ENCODE results near the gene TFF3. TPM values are rescaled to one million over a fixed set of nuclear protein-coding genes. Genes with fewer than 3 reads are reported as not detected.

Gene TFF3
- total and polyA plus RNA-seq, 4 donors = 2.4 to 170 (median 15.7) TPM

DNA sequence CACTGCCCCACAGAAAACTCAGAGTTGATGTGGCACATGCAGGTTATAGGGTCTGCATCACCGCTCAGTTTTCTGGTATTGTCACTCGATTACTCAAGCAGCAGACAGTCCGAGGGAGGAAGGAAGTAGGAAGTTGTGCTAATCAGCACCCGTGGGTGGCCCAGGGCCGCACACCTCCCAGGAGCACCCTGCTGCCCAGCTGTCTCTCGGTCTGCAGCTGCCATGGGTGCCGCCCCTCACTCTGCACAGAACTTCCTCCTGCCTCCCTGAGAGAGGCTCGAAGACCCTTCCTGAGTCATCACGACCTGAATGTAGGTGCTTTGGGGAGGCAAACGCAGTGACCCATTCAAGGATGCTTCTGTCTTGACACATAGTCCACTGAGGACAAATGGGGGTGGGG, 4.2 kb upstream of the TFF3 start:
- no peak overlapping the region for H3K27ac ChIP-seq (ENCODE audit: low read depth in 1 of 2, low read length in 2 of 2)
- H3K36me3 ChIP-seq (ENCODE audit: control insufficient read depth in 1 of 2, insufficient read depth in 2 of 2, low read length in 1 of 2) = no peaks in the 10 kb centered on the region
- H3K4me1 ChIP-seq (ENCODE audit: control insufficient read depth in 1 of 2, insufficient read depth in 2 of 2, low read length in 2 of 2) = no peaks in the 10 kb centered on the region
- intact Hi-C loops (cut with DNase I) = no loop called here
- DNase-seq = no peak
- no peaks in the 10 kb centered on the region for H3K9me3 ChIP-seq (ENCODE audit: control insufficient read depth, low read length)
- H3K27me3 ChIP-seq (ENCODE audit: control insufficient read depth in 1 of 2, insufficient read depth in 2 of 2, low read length in 1 of 2) = no peaks in the 10 kb centered on the region
- WGBS, 2 donors = 72 to 79% methylated on average over 10 of the region's 10 CpGs
- no peak for ATAC-seq (ENCODE audit: low FRiP score)
- no peak overlapping the region for H3K4me3 ChIP-seq (ENCODE audit: low read length in 2 of 2)

DNA sequence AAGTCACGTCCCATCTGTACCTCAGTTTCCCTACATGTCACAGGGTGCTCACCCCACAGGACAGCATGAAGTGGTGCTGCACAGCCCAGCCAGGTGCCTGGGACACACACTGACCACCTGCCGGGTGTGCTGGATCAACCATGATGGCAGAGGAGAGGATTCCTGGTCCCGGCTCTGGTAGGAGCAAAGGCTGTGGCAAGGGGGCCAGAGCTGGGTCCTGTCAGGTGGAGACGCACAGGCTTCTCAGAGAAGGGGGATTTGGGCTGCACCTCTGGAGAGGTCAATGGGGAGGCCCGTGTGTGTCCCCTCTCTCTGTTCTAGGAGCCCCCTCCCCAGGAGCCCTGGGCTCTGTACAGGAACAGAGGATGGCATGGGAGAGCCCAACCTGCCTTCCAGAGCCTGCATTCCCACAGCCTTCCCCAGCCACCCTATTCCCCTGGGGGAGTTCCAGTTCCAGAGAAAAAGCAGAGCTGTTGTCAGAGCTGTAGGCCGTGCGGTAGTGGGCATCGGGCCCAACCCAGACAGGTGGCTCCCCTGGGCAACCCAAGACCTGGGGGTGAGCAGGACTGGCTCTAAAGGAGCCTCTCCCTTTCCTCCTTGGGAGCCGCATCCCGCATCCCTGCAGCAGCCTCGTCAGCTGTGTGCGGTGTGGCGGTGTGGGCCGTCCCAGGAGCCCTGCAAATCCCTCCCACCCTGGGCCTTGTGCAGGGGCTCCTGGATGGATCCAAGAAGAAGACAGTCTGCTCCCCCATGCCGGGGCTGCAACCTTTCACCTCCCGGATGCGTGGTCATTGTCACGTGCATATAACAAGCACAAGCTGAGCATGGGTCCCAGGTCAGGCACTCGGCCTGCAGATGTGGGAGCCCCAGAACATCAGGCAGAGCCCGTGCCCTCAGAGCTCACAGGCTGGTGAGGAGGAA, 2.9 kb upstream of the TFF3 start:
- Histone ChIP-seq H3K27ac (ENCODE audit: low read depth in 1 of 2, low read length in 2 of 2) (no peak overlapping the region), H3K4me3 (ENCODE audit: low read length in 2 of 2) (no peak overlapping the region), H3K27me3 (ENCODE audit: control insufficient read depth in 1 of 2, insufficient read depth in 2 of 2, low read length in 1 of 2) (no peaks in the 10 kb centered on the region), H3K36me3 (ENCODE audit: control insufficient read depth in 1 of 2, insufficient read depth in 2 of 2, low read length in 1 of 2) (no peaks in the 10 kb centered on the region), H3K4me1 (ENCODE audit: control insufficient read depth in 1 of 2, insufficient read depth in 2 of 2, low read length in 2 of 2) (no peaks in the 10 kb centered on the region), H3K9me3 (ENCODE audit: control insufficient read depth, low read length) (no peaks in the 10 kb centered on the region)
- DNase-seq (no peak), ATAC-seq (ENCODE audit: low FRiP score) (no peak)
- intact Hi-C loops (cut with DNase I) = no loop called here
- WGBS, 2 donors = 69 to 76% methylated on average over 20 of the region's 20 CpGs

DNA sequence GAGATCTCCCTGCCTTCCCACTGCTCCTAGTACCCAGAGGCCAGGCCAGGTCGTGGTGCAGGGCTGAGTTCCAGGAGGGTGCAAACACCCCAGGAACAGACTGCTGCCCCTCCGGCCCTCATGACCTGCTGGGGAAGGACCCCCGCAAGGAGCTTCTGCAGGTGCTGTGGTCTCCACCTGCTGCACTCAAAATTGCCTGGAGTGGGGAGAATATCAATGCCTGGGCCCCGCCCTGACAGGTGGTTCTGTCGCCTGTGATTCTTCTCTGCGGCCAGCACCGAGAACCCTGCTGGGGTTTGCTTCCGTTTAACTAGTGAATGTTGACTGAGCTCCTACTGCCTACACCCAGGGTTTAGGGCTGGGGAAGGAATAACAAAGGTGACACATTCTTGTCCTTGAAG, 2.1 kb upstream of the TFF3 start:
- DNase-seq = no peak
- ATAC-seq (ENCODE audit: low FRiP score) = no peak

DNA sequence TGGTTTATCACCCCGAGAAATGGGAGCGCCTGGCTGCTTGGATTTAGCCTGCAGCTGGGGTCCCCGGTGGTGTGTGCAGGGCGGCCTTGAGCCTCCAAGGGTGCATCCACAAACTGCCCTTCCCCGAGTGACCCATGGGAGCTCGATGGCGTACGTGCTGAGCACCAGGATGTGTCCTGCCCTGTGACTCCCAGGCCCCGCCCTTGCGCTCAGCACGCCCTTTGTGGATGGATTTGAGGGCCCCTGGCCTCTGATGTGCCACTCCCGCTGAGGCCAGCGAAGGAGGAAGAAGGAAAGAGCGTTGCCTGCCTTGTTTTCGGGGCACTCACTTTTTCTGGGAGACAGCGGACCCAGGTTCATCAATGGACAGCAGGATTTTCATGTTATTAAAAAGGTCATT, 1.7 kb upstream of the TFF3 start:
- H3K9me3 ChIP-seq (ENCODE audit: control insufficient read depth, low read length) = no peaks in the 10 kb centered on the region
- WGBS, 2 donors = 82 to 90% methylated on average over 16 of the region's 16 CpGs
- no peak overlapping the region for H3K4me3 ChIP-seq (ENCODE audit: low read length in 2 of 2)
- no peak overlapping the region for H3K27ac ChIP-seq (ENCODE audit: low read depth in 1 of 2, low read length in 2 of 2)
- ATAC-seq (ENCODE audit: low FRiP score) = no peak
- H3K27me3 ChIP-seq (ENCODE audit: control insufficient read depth in 1 of 2, insufficient read depth in 2 of 2, low read length in 1 of 2) = no peaks in the 10 kb centered on the region
- no peak for DNase-seq
- H3K4me1 ChIP-seq (ENCODE audit: control insufficient read depth in 1 of 2, insufficient read depth in 2 of 2, low read length in 2 of 2) = no peaks in the 10 kb centered on the region
- no peaks in the 10 kb centered on the region for H3K36me3 ChIP-seq (ENCODE audit: control insufficient read depth in 1 of 2, insufficient read depth in 2 of 2, low read length in 1 of 2)
- intact Hi-C loops (cut with DNase I) = no loop called here

More for the DNA sequence above, 2.1 kb upstream of the TFF3 start:
- H3K27ac ChIP-seq (ENCODE audit: low read depth in 1 of 2, low read length in 2 of 2) = no peak overlapping the region
- no peak overlapping the region for H3K4me3 ChIP-seq (ENCODE audit: low read length in 2 of 2)
- 62 to 71% methylated on average over 8 of the region's 8 CpGs for WGBS, 2 donors
- no peaks in the 10 kb centered on the region for H3K4me1 ChIP-seq (ENCODE audit: control insufficient read depth in 1 of 2, insufficient read depth in 2 of 2, low read length in 2 of 2)
- no peaks in the 10 kb centered on the region for H3K9me3 ChIP-seq (ENCODE audit: control insufficient read depth, low read length)
- H3K27me3 ChIP-seq (ENCODE audit: control insufficient read depth in 1 of 2, insufficient read depth in 2 of 2, low read length in 1 of 2) = no peaks in the 10 kb centered on the region
- intact Hi-C loops (cut with DNase I) = no loop called here
- no peaks in the 10 kb centered on the region for H3K36me3 ChIP-seq (ENCODE audit: control insufficient read depth in 1 of 2, insufficient read depth in 2 of 2, low read length in 1 of 2)

DNA sequence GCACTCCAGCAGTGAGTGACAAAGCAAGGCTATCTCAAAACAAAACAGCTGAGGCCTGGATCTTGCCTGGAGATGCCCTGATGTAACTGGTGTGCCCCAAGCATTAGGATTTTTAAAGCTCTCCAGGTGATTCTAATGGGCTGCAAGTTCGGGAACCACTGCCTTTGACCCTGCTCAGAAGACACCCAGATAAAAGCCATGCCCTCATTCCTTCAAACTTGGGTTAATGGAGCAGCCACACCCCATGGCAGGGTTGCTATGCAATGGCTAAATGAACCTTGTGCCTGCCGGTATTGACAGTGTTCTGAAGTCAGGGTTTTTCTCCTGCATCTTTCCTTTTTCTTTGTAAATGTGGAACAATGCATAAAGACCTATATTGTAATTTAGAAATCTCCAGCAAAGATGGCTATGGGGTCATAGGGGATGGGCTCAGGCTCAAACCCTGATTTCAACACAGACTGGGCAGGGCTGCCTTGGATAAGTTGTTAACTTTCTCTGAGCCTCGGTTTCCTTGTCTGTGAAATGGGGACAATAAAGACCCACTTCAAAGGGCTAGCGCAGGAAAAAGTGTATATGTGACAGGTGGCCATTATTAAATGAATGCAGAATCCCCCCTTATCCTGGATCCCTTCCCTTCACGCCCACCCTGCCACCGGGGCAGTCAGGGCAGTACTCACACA, 453 bp downstream of the TFF3 start:
- no peaks in the 10 kb centered on the region for H3K9me3 ChIP-seq (ENCODE audit: control insufficient read depth, low read length)
- DNase-seq = no peak
- H3K27ac ChIP-seq (ENCODE audit: low read depth in 1 of 2, low read length in 2 of 2) = no peak overlapping the region
- H3K4me1 ChIP-seq (ENCODE audit: control insufficient read depth in 1 of 2, insufficient read depth in 2 of 2, low read length in 2 of 2) = no peaks in the 10 kb centered on the region
- intact Hi-C loops (cut with DNase I) = no loop called here
- no peak overlapping the region for H3K4me3 ChIP-seq (ENCODE audit: low read length in 2 of 2)
- H3K36me3 ChIP-seq (ENCODE audit: control insufficient read depth in 1 of 2, insufficient read depth in 2 of 2, low read length in 1 of 2) = no peaks in the 10 kb centered on the region
- ATAC-seq (ENCODE audit: low FRiP score) = no peak
- 86 to 87% methylated on average over 6 of the region's 6 CpGs for WGBS, 2 donors
- no peaks in the 10 kb centered on the region for H3K27me3 ChIP-seq (ENCODE audit: control insufficient read depth in 1 of 2, insufficient read depth in 2 of 2, low read length in 1 of 2)

DNA sequence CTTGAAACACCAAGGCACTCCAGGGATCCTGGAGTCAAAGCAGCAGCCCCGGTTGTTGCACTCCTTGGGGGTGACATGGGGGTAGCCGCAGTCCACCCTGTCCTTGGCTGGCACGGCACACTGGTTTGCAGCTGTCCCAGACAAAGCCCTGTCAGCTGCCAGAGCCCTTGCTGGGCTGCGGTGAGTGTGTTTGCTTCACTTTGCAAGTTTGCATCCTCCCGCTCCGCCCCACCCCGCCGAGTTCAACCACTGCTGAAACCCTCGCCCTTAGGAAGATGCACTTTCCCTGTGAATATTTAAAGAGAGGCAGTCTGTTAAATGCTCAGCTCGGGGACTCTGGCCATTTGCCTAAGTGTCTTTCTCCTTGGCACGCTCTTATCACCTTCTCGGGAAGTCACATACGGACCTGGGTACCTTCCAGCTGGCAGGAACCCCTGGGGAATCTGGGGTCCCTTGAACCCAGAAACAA, 1.7 kb downstream of the TFF3 start:
- Histone ChIP-seq H3K4me1 (ENCODE audit: control insufficient read depth in 1 of 2, insufficient read depth in 2 of 2, low read length in 2 of 2) (no peaks in the 10 kb centered on the region), H3K27ac (ENCODE audit: low read depth in 1 of 2, low read length in 2 of 2) (no peak overlapping the region), H3K4me3 (ENCODE audit: low read length in 2 of 2) (no peak overlapping the region), H3K9me3 (ENCODE audit: control insufficient read depth, low read length) (no peaks in the 10 kb centered on the region), H3K27me3 (ENCODE audit: control insufficient read depth in 1 of 2, insufficient read depth in 2 of 2, low read length in 1 of 2) (no peaks in the 10 kb centered on the region), H3K36me3 (ENCODE audit: control insufficient read depth in 1 of 2, insufficient read depth in 2 of 2, low read length in 1 of 2) (no peaks in the 10 kb centered on the region)
- DNase-seq (no peak), ATAC-seq (ENCODE audit: low FRiP score) (no peak)
- intact Hi-C loops (cut with DNase I) = no loop called here
- 17 to 21% methylated on average over 13 of the region's 13 CpGs for WGBS, 2 donors

DNA sequence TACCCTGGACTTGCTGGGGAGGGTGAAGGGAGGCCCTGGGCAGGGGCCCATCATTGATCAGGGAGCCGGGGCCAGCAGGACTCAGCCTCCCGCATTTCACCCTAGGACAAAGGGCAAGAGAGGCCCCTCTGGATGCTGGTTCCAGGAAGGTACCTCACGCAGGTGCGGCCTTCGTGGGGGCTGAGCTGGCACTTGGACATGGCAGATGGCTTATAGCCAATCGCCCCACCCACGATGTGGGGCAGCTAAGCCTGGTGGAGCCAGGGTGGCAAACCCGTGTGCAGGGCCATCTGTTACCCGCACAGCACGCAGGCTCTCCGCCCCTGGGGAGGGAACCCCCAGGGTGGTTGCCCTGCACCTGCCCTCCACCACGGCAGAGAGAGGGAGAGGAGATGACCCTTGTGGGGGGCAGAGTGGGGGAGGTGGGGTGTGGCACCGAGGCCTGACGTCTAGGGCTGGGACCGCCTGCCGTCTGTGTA, 2.5 kb downstream of the TFF3 start:
- no peak overlapping the region for H3K27ac ChIP-seq (ENCODE audit: low read depth in 1 of 2, low read length in 2 of 2)
- H3K27me3 ChIP-seq (ENCODE audit: control insufficient read depth in 1 of 2, insufficient read depth in 2 of 2, low read length in 1 of 2) = no peaks in the 10 kb centered on the region
- H3K4me1 ChIP-seq (ENCODE audit: control insufficient read depth in 1 of 2, insufficient read depth in 2 of 2, low read length in 2 of 2) = no peaks in the 10 kb centered on the region
- no peaks in the 10 kb centered on the region for H3K9me3 ChIP-seq (ENCODE audit: control insufficient read depth, low read length)
- ATAC-seq (ENCODE audit: low FRiP score) (no peak), DNase-seq (no peak)
- H3K36me3 ChIP-seq (ENCODE audit: control insufficient read depth in 1 of 2, insufficient read depth in 2 of 2, low read length in 1 of 2) = no peaks in the 10 kb centered on the region
- intact Hi-C loops (cut with DNase I) = no loop called here
- H3K4me3 ChIP-seq (ENCODE audit: low read length in 2 of 2) = no peak overlapping the region
- WGBS, 2 donors = 85 to 86% methylated on average over 16 of the region's 16 CpGs

DNA sequence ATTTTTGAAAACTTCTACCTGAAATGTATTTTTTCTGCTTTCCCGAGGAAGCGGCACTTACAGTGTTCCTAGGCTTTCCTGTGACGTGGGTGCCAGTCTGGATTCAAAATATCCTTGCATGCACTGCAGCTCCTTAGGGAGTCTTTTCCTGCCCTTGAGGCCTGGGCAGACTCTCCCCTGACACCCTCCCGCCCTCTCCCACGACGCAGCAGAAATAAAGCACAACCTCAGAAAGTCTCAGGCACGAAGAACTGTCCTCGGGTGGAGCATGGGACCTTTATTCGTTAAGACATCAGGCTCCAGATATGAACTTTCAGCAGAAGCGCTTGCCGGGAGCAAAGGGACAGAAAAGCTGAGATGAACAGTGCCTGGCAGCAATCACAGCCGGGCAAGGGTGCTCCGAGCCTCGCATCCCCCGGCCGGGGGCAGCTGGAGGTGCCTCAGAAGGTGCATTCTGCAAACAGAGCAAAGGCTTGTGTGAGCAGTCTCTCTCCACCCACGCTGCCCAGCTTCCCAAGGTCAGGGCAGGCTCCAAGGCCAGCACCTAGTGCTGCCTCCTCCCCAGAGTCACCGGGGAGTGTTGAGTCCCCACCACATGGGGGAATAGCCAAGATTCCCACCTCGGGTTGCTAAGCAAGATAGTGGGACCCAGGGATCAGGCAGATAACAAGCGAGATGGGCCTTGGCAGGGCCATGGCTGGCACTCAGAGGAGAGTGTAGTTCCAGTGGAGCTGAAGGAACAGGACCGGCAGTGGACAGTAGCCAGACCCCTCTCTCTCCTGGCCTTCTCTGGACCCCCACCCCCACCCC, 3.2 kb downstream of the TFF3 start:
- H3K36me3 ChIP-seq (ENCODE audit: control insufficient read depth in 1 of 2, insufficient read depth in 2 of 2, low read length in 1 of 2) = no peaks in the 10 kb centered on the region
- intact Hi-C loops (cut with DNase I) = no loop called here
- H3K9me3 ChIP-seq (ENCODE audit: control insufficient read depth, low read length) = no peaks in the 10 kb centered on the region
- DNase-seq = no peak
- H3K27me3 ChIP-seq (ENCODE audit: control insufficient read depth in 1 of 2, insufficient read depth in 2 of 2, low read length in 1 of 2) = no peaks in the 10 kb centered on the region
- H3K27ac ChIP-seq (ENCODE audit: low read depth in 1 of 2, low read length in 2 of 2) = no peak overlapping the region
- H3K4me1 ChIP-seq (ENCODE audit: control insufficient read depth in 1 of 2, insufficient read depth in 2 of 2, low read length in 2 of 2) = no peaks in the 10 kb centered on the region
- 79 to 80% methylated on average over 21 of the region's 21 CpGs for WGBS, 2 donors
- ATAC-seq (ENCODE audit: low FRiP score) = no peak
- no peak overlapping the region for H3K4me3 ChIP-seq (ENCODE audit: low read length in 2 of 2)

Data from aorta (tissue), 5 donors.